GM12878 (cell line): Measurements from ENCODE around the gene PMEL. TPM values are rescaled to one million over a fixed set of nuclear protein-coding genes. Genes with fewer than 3 reads are reported as not detected.

Experiments used
- ASH2L ChIP-seq: fragments of 300-600, 200-600 bp; sonication (generic); IDR thresholded peaks from 2 replicates; pipeline ENCODE4 v1.6.1; 2017; ENCODE audit warnings: low read depth, mild to moderate bottlenecking, borderline replicate concordance
- ATF3 ChIP-seq: IDR thresholded peaks from 2 replicates; pipeline ENCODE4 v1.6.1; 2011; ENCODE audit warnings: low read depth, mild to moderate bottlenecking, low read length, moderate library complexity, borderline replicate concordance; ENCODE audit errors: extremely low read depth
- ATF7 ChIP-seq: fragments of 450-650 bp; IDR thresholded peaks from 2 replicates; pipeline ENCODE4 v1.6.1; 2016; ENCODE audit warnings: low read depth, mild to moderate bottlenecking
- BRCA1 ChIP-seq: IDR thresholded peaks from 2 replicates; pipeline ENCODE4 v1.6.1; 2011; ENCODE audit warnings: low read depth, low read length, improper control_type of control experiment
- CEBPB ChIP-seq, 2 experiments: fragments of 150-350 bp in 1 of 2; IDR thresholded peaks; 2 replicates each; pipeline ENCODE4 v1.6.1; 2012 to 2014; ENCODE audit warnings: low read depth in 2 of 2, low read length in 2 of 2, borderline replicate concordance in 1 of 2, inconsistent platforms in 1 of 2
- E2F8 ChIP-seq: fragments of 450-650 bp; IDR thresholded peaks from 2 replicates; pipeline ENCODE4 v1.6.1; 2018; ENCODE audit warnings: mild to moderate bottlenecking, low read depth, moderate library complexity; ENCODE audit not compliant: partially characterized antibody
- ELK1 ChIP-seq: IDR thresholded peaks from 2 replicates; pipeline ENCODE4 v1.6.1; 2012; ENCODE audit warnings: low read depth, low read length, improper control_type of control experiment
- IKZF2 ChIP-seq, 2 experiments: fragments of 450-650 bp; IDR thresholded peaks; 2 replicates each; pipeline ENCODE4 v1.6.1; 2017; ENCODE audit warnings: mild to moderate bottlenecking in 2 of 2, moderate library complexity in 2 of 2
- KDM1A ChIP-seq: fragments of 200-600 bp; sonication (generic); IDR thresholded peaks from 2 replicates; pipeline ENCODE4 v1.6.1; 2016; ENCODE audit warnings: borderline replicate concordance
- LARP7 ChIP-seq: fragments of 450-650 bp; IDR thresholded peaks from 2 replicates; pipeline ENCODE4 v1.6.1; 2017; ENCODE audit warnings: mild to moderate bottlenecking
- MEF2B ChIP-seq: fragments of 450-650 bp; IDR thresholded peaks from 2 replicates; pipeline ENCODE4 v1.6.1; 2018; ENCODE audit warnings: mild to moderate bottlenecking, moderate library complexity; ENCODE audit not compliant: partially characterized antibody, poor library complexity, severe bottlenecking
- MYB ChIP-seq: fragments of 150-350 bp; IDR thresholded peaks from 2 replicates; pipeline ENCODE4 v1.6.1; 2014; ENCODE audit warnings: mild to moderate bottlenecking, low read depth, low read length, borderline replicate concordance
- NFIC ChIP-seq: IDR thresholded peaks from 2 replicates; pipeline ENCODE4 v1.6.1; 2012; ENCODE audit warnings: low read depth, mild to moderate bottlenecking, inconsistent platforms, low read length, moderate library complexity
- NFYA ChIP-seq: IDR thresholded peaks from 2 replicates; pipeline ENCODE4 v1.6.1; 2011; ENCODE audit warnings: low read depth, mild to moderate bottlenecking, low read length, improper control_type of control experiment, borderline replicate concordance
- NR2C1 ChIP-seq: fragments of 450-650 bp; IDR thresholded peaks from 2 replicates; pipeline ENCODE4 v1.6.1; 2017; ENCODE audit warnings: antibody characterized with exemption, mild to moderate bottlenecking, moderate library complexity
- RUNX3 ChIP-seq: IDR thresholded peaks from 2 replicates; pipeline ENCODE4 v1.6.1; 2012; ENCODE audit warnings: low read length, inconsistent platforms
- SP1 ChIP-seq: IDR thresholded peaks from one replicate; pipeline ENCODE4 v1.6.1; 2011; ENCODE audit warnings: low read depth, low read length
- SREBF1 ChIP-seq: IDR thresholded peaks from 2 replicates; pipeline ENCODE4 v1.6.1; 2012; ENCODE audit warnings: mild to moderate bottlenecking, low read length
- SUZ12 ChIP-seq: fragments of 200-600 bp; sonication (generic); IDR thresholded peaks from one replicate; pipeline ENCODE4 v1.6.1; 2018; ENCODE audit warnings: antibody characterized with exemption, mild to moderate bottlenecking; ENCODE audit not compliant: unreplicated experiment
- TCF3 ChIP-seq: IDR thresholded peaks from 2 replicates; pipeline ENCODE4 v1.6.1; 2012; ENCODE audit warnings: low read depth, mild to moderate bottlenecking, low read length, borderline replicate concordance; ENCODE audit not compliant: insufficient read depth
- ZNF24 ChIP-seq: fragments of 450-650 bp; IDR thresholded peaks from 2 replicates; pipeline ENCODE4 v1.6.1; 2017; ENCODE audit warnings: antibody characterized with exemption, mild to moderate bottlenecking
- ZNF592 ChIP-seq: fragments of 450-650 bp; IDR thresholded peaks from 2 replicates; pipeline ENCODE4 v1.6.1; 2017; ENCODE audit warnings: mild to moderate bottlenecking, moderate library complexity
- ZNF622 ChIP-seq: fragments of 450-650 bp; IDR thresholded peaks from 2 replicates; pipeline ENCODE4 v1.6.1; 2017; ENCODE audit warnings: mild to moderate bottlenecking, inconsistent platforms
- polyA plus RNA-seq, 11 experiments: library from polyadenylated mRNA; depleted of rRNA in 4 of 11; unstranded in 6 of 11; stranded (reverse) in 5 of 11; fragments of >200 nt; fragmentation: Nextera tagmentation in 4 of 11; fragmentation: Illumina TruSeq in 1 of 11; extraction: Ambion mirVana in 4 of 11; extraction: Trizol in 1 of 11; gene quantifications; 1 replicate in 1 of 11; 2 replicates in 10 of 11; pipeline versions ENCODE4 v1.2.1 to v1.2.3, GENCODE V29; 2011 to 2016; ENCODE audit warnings: inconsistent platforms in 2 of 11, missing spikeins in 2 of 11, low read depth in 1 of 11
- total RNA-seq, 4 experiments: library from RNA; depleted of rRNA in 3 of 4; stranded (reverse); fragments of >200 nt in 3 of 4; fragmentation: Illumina TruSeq in 1 of 4; extraction: Trizol in 1 of 4; gene quantifications; 2 replicates each; pipeline versions ENCODE4 v1.2.1 to v1.2.3, GENCODE V29; 2013 to 2021

The PMEL gene
- total and polyA plus RNA-seq, 10 of the 15 experiments (the other 5 are each of a cell fraction or from before 2014, with no cell fraction given), result 0.32 to 1.6 (median 0.56) TPM

GRCh38 chr12:55973599-55974307 is 7.9 kb upstream of the PMEL start, which contains the start of gene RAB5B (continued):
- no peak for TF ChIP-seq LARP7
- peak; percentile 64 for TF ChIP-seq NR2C1
- TF ChIP-seq ZNF622, result peak; percentile 88
- TF ChIP-seq NFIC, result no peak
- 0 out of 2 replicates have a peak, but pooled peaks have one; percentile 11 for TF ChIP-seq BRCA1
- no peak for TF ChIP-seq MYB
- peak; percentile 48 for TF ChIP-seq E2F8
- peak; percentile 100 for TF ChIP-seq SP1
- no peak for TF ChIP-seq ELK1
- no peak for TF ChIP-seq ATF3
- TF ChIP-seq CEBPB (IDR thresholded peaks at IDR 0.05; ENCODE audit: borderline replicate concordance in 1 of 2, low read depth in 2 of 2, low read length in 2 of 2), result no peak
- no peak for TF ChIP-seq SUZ12
- no peak for TF ChIP-seq ASH2L
- peak; percentile 73; the same call in 1 of the 2 replicates for TF ChIP-seq SREBF1
- TF ChIP-seq ATF7, result peak; percentile 94
- TF ChIP-seq ZNF592, result no peak
- no peak for TF ChIP-seq KDM1A
- no peak; the same call in 1 of the 2 replicates for TF ChIP-seq RUNX3
- no peak for TF ChIP-seq ZNF24
- peak; percentile 94 for TF ChIP-seq NFYA
- no peak for TF ChIP-seq MEF2B
- TF ChIP-seq IKZF2 (IDR thresholded peaks at IDR 0.05), result peak in 1 of 2 experiments; percentile 54; a peak in 1 of 4 replicates
- peak; percentile 67; the same call in 1 of the 2 replicates for TF ChIP-seq TCF3
